GM23338 (cell line): ENCODE results near the gene FTCDNL1. TPM values are rescaled to one million over a fixed set of nuclear protein-coding genes. Genes with fewer than 3 reads are reported as not detected.

Source experiments
- ATAC-seq: fragments of 200-7000 bp; cut with Tn5 transposase; 3 replicates; pipeline ENCODE4 v1.9.1; 2020
- DNase-seq: peaks from one replicate; pipeline ENCODE4 v3.0.0-alpha.2; 2015; ENCODE audit warnings: low spot score
- H2AFZ ChIP-seq: fragments of 200-600 bp; sonication (generic); 2 replicates; pipeline ENCODE4 v1.8.0; 2016; ENCODE audit warnings: antibody characterized with exemption, mild to moderate bottlenecking, moderate library complexity
- H3F3A ChIP-seq: fragments of 200-600 bp; sonication (generic); replicated peaks from 2 replicates; pipeline ENCODE4 v1.8.0; 2017; ENCODE audit warnings: antibody characterized with exemption, mixed run types, low read depth
- H3K27ac ChIP-seq: fragments of 200-600 bp; sonication (generic); 2 replicates; pipeline ENCODE4 v1.6.1; 2016; ENCODE audit warnings: low read depth
- H3K27me3 ChIP-seq: fragments of 200-600 bp; sonication (generic); 2 replicates; pipeline ENCODE4 v1.8.0; 2016; ENCODE audit warnings: mild to moderate bottlenecking, mixed run types, moderate library complexity; ENCODE audit not compliant: insufficient read depth
- H3K36me3 ChIP-seq: fragments of 200-600 bp; sonication (generic); 2 replicates; pipeline ENCODE4 v1.8.0; 2016; ENCODE audit warnings: mild to moderate bottlenecking; ENCODE audit not compliant: insufficient read depth
- H3K4me1 ChIP-seq: fragments of 200-600 bp; sonication (generic); 2 replicates; pipeline ENCODE4 v1.8.0; 2016; ENCODE audit warnings: mild to moderate bottlenecking, moderate library complexity; ENCODE audit not compliant: insufficient read depth
- H3K4me2 ChIP-seq: fragments of 200-600 bp; sonication (generic); 2 replicates; pipeline ENCODE4 v1.7.1; 2017; ENCODE audit warnings: mixed run types
- H3K4me3 ChIP-seq: fragments of 200-600 bp; sonication (generic); 2 replicates; pipeline ENCODE4 v1.6.1; 2016; ENCODE audit warnings: mixed run types
- H3K79me2 ChIP-seq: fragments of 200-600 bp; sonication (generic); replicated peaks from 2 replicates; pipeline ENCODE4 v1.8.0; 2017; ENCODE audit warnings: mild to moderate bottlenecking; ENCODE audit not compliant: insufficient read depth
- H3K9me2 ChIP-seq: fragments of 200-600 bp; sonication (generic); 2 replicates; pipeline ENCODE4 v1.8.0; 2017; ENCODE audit not compliant: insufficient read depth
- H4K20me1 ChIP-seq: fragments of 200-600 bp; sonication (generic); replicated peaks from 2 replicates; pipeline ENCODE4 v1.8.0; 2017; ENCODE audit warnings: mild to moderate bottlenecking; ENCODE audit not compliant: insufficient read depth
- H3K27ac Mint-ChIP-seq: 2 replicates; pipeline ENCODE4 v1.8.0; 2020; ENCODE audit warnings: inconsistent platforms, mild to moderate bottlenecking, moderate library complexity, mixed read lengths
- H3K27me3 Mint-ChIP-seq: 3 replicates; pipeline ENCODE4 v1.8.0; 2022; ENCODE audit warnings: low read depth, mild to moderate bottlenecking, moderate library complexity, mixed read lengths, inconsistent platforms; ENCODE audit not compliant: insufficient read depth, poor library complexity
- H3K36me3 Mint-ChIP-seq: 3 replicates; pipeline ENCODE4 v1.8.0; 2021; ENCODE audit warnings: low read depth, mild to moderate bottlenecking, inconsistent platforms, moderate library complexity, mixed read lengths
- H3K4me1 Mint-ChIP-seq: 3 replicates; pipeline ENCODE4 v1.8.0; 2020; ENCODE audit warnings: mild to moderate bottlenecking, inconsistent platforms, mixed read lengths
- H3K4me3 Mint-ChIP-seq: 3 replicates; pipeline ENCODE4 v1.8.0; 2021; ENCODE audit warnings: moderate library complexity, mild to moderate bottlenecking, inconsistent platforms, mixed read lengths
- H3K9me3 Mint-ChIP-seq: 3 replicates; pipeline ENCODE4 v1.8.0; 2020; ENCODE audit warnings: moderate library complexity, mild to moderate bottlenecking, inconsistent platforms, mixed read lengths
- CREB1 ChIP-seq: fragments of 250-450 bp; sonication (Bioruptor Pico); IDR thresholded peaks from 2 replicates; pipeline ENCODE4 v1.5.0; 2020; ENCODE audit warnings: low read depth, mild to moderate bottlenecking, moderate library complexity
- CTCF ChIP-seq, 2 experiments: fragments of 200-600 bp in 1 of 2; sonication (generic) in 1 of 2; conservative IDR thresholded peaks; 2 replicates each; pipeline versions ENCODE4 v1.5.1 to v1.6.1; 2016 to 2017; ENCODE audit warnings: antibody characterized with exemption in 2 of 2, low read depth in 2 of 2, mild to moderate bottlenecking in 2 of 2, moderate library complexity in 1 of 2
- ETS1 ChIP-seq: IDR thresholded peaks from 2 replicates; pipeline ENCODE4 v1.6.1; 2016; ENCODE audit warnings: antibody characterized with exemption
- EZH2 ChIP-seq: fragments of 200-600 bp; sonication (generic); IDR thresholded peaks from one replicate; pipeline ENCODE4 v1.8.0; 2017; ENCODE audit warnings: antibody characterized with exemption, mild to moderate bottlenecking, low read depth; ENCODE audit not compliant: unreplicated experiment
- EZH2phosphoT487 ChIP-seq: fragments of 200-600 bp; sonication (generic); IDR thresholded peaks from one replicate; pipeline ENCODE4 v1.8.1; 2018; ENCODE audit warnings: antibody characterized with exemption; ENCODE audit not compliant: unreplicated experiment
- JUNB ChIP-seq: IDR thresholded peaks from one replicate; pipeline ENCODE4 v1.6.1; 2016; ENCODE audit warnings: antibody characterized with exemption; ENCODE audit not compliant: unreplicated experiment
- NANOG ChIP-seq: IDR thresholded peaks from 2 replicates; pipeline ENCODE4 v1.6.1; 2016; ENCODE audit warnings: antibody characterized with exemption, borderline replicate concordance
- REST ChIP-seq: IDR thresholded peaks from one replicate; pipeline ENCODE4 v1.6.1; 2018; ENCODE audit warnings: antibody characterized with exemption; ENCODE audit not compliant: unreplicated experiment
- STAT1 ChIP-seq: IDR thresholded peaks from one replicate; pipeline ENCODE4 v1.6.1; 2016; ENCODE audit warnings: antibody characterized with exemption; ENCODE audit not compliant: unreplicated experiment
- ZNF114 ChIP-seq: fragments of 250-450 bp; sonication (Bioruptor Pico); IDR thresholded peaks from 2 replicates; pipeline ENCODE4 v1.5.0; 2020; ENCODE audit warnings: mild to moderate bottlenecking, moderate library complexity
- ZNF331 ChIP-seq: fragments of 250-450 bp; sonication (Bioruptor Pico); IDR thresholded peaks from 2 replicates; pipeline ENCODE4 v1.5.0; 2020; ENCODE audit warnings: low read depth, mild to moderate bottlenecking, moderate library complexity
- ZNF462 ChIP-seq: fragments of 250-450 bp; sonication (Bioruptor Pico); IDR thresholded peaks from 2 replicates; pipeline ENCODE4 v1.5.0; 2020; ENCODE audit warnings: mild to moderate bottlenecking, moderate library complexity
- polyA plus RNA-seq: library from polyadenylated mRNA; unstranded; fragments of >200 nt; fragmentation: Nextera tagmentation; extraction: Ambion mirVana; gene quantifications from 2 replicates; pipeline ENCODE4 v1.2.1, GENCODE V29; 2016
- total RNA-seq: library from RNA; depleted of rRNA; stranded (reverse); fragments of >200 nt; shearing (Covaris generic); gene quantifications from 2 replicates; pipeline ENCODE4 v1.2.3, GENCODE V29; 2014

Gene FTCDNL1
- total and polyA plus RNA-seq, 2 experiments from 2014 or later, result 1.7 to 2.0 TPM

- DNase-seq, result peak; percentile 28
- Histone ChIP-seq H3K4me1 (peaks cover 56% of the 10 kb centered on the region), H3K4me2 (no peak overlapping the region; the same call in 1 of the 2 replicates), H3K27me3 (no peaks in the 10 kb centered on the region), H3K79me2 (no peaks in the 10 kb centered on the region), H3K4me3 (no peak overlapping the region), H3K27ac (no peak overlapping the region), H3K36me3 (no peaks in the 10 kb centered on the region), H3F3A (no peaks in the 10 kb centered on the region), H3K9me2 (no peaks in the 10 kb centered on the region), H2AFZ (peak overlapping the region; percentile 89; the same call in 1 of the 2 replicates), H4K20me1 (no peaks in the 10 kb centered on the region)
- no peak for ATAC-seq
- H3K4me3 Mint-ChIP-seq, result no peak overlapping the region
- H3K9me3 Mint-ChIP-seq, result no peaks in the 10 kb centered on the region
- no peak overlapping the region; the same call in 1 of the 2 replicates for H3K27ac Mint-ChIP-seq
- H3K27me3 Mint-ChIP-seq, result peaks cover 11% of the 10 kb centered on the region
- TF ChIP-seq STAT1 (no peak), ZNF462 (no peak), REST (no peak), CTCF (conservative IDR thresholded peaks at IDR 0.05; ENCODE audit: low read depth in 2 of 2) (no peak), ZNF114 (CRISPR knock-in tag) (no peak), ZNF331 (CRISPR knock-in tag) (no peak), NANOG (no peak), EZH2phosphoT487 (no peak), EZH2 (no peak), ETS1 (no peak), JUNB (no peak), CREB1 (no peak)
- H3K36me3 Mint-ChIP-seq, result no peaks in the 10 kb centered on the region
- peaks cover 47% of the 10 kb centered on the region for H3K4me1 Mint-ChIP-seq
These were observed 110.9 kb downstream of the FTCDNL1 start for GRCh38 chr2:199740111-199740428.
